ENCODE data around the gene COL5A1.

COL5A1 gene

GRCh38 chr9:134658378-134658955 lies 16.9 kb downstream of the COL5A1 start:
- TF ChIP-seq, protein P1, sequence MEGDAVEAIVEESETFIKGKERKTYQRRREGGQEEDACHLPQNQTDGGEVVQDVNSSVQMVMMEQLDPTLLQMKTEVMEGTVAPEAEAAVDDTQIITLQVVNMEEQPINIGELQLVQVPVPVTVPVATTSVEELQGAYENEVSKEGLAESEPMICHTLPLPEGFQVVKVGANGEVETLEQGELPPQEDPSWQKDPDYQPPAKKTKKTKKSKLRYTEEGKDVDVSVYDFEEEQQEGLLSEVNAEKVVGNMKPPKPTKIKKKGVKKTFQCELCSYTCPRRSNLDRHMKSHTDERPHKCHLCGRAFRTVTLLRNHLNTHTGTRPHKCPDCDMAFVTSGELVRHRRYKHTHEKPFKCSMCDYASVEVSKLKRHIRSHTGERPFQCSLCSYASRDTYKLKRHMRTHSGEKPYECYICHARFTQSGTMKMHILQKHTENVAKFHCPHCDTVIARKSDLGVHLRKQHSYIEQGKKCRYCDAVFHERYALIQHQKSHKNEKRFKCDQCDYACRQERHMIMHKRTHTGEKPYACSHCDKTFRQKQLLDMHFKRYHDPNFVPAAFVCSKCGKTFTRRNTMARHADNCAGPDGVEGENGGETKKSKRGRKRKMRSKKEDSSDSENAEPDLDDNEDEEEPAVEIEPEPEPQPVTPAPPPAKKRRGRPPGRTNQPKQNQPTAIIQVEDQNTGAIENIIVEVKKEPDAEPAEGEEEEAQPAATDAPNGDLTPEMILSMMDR (conservative IDR thresholded peaks at IDR 0.05; ENCODE audit: low read length) = no peak
- H3K4me3 ChIP-seq (ENCODE audit: low read length) = no peak overlapping the region
- DNase-seq (ENCODE audit: low read depth) = no peak

DNA sequence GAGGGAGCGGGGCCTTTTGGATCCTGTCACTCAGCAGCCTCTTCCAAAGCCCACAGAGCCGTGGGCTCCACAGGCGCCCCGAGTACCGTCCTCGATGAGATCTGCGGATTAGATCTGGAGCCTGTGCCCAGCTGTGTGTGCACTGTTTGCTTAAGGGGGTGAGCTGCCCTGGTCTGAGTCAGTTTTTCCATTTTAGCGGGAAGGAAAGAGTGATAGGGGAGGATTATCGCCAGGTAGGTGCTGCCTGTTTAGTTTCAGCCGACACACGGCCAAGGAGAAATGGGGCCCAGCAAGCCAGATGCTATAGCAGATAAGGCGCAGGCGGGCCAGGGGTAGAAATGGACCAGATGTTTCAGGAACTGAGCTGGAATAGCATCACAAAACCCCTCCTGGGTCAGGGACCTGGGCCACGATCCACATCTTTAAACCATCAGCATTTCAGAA lies 18.1 kb downstream of the COL5A1 start:
- no peak overlapping the region for H3K4me3 ChIP-seq (ENCODE audit: low read length)
- TF ChIP-seq, protein P1 (conservative IDR thresholded peaks at IDR 0.05; ENCODE audit: low read length) = no peak
- no peak for DNase-seq (ENCODE audit: low read depth)

DNA sequence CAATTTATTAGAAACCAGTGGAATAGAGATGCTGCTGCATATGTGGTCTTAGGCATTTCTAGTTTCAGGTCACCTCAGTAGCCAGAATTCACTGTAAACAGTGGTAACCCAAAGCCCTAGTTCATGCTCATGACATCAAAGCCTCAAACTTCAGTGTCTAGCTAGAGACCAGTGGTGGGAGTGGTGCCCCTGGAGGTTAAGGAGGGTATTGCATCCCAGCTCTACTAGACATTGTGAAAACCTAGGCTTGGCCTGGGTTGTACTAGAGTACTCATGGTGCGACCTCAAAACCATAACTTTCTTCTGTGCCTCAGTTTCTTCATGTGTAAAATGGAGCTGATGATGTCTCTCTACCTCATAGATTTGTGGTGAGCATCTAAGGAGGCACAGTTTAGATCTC lies 18.8 kb downstream of the COL5A1 start:
- TF ChIP-seq, protein P1 (conservative IDR thresholded peaks at IDR 0.05; ENCODE audit: low read length) = peak; percentile 76
- H3K4me3 ChIP-seq (ENCODE audit: low read length) = no peak overlapping the region
- DNase-seq (ENCODE audit: low read depth) = no peak

DNA sequence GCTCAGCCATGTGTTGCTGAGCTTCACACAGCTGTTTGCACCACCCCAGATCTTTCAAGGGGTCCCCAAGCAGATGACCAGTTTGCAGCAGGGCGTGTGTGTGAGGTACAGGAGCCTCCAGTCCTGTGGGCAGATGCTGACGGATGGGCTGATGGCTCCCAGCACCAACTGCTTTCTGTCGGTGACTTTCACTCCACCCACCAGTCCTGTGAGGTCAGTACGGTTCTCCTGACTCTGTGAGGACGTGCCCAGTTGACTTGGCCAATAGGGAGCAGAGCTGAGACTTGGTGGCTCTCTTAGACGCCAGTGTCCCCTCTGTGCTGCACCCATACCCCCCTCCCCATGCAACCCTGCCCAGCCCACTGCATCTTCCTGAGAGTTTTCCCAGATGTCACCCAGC lies 19.7 kb downstream of the COL5A1 start:
- TF ChIP-seq, protein P1 (conservative IDR thresholded peaks at IDR 0.05; ENCODE audit: low read length) = no peak
- peak overlapping the region; percentile 10; the same call in 1 of the 2 replicates for H3K4me3 ChIP-seq (ENCODE audit: low read length)
- DNase-seq (ENCODE audit: low read depth) = peak; percentile 33

DNA sequence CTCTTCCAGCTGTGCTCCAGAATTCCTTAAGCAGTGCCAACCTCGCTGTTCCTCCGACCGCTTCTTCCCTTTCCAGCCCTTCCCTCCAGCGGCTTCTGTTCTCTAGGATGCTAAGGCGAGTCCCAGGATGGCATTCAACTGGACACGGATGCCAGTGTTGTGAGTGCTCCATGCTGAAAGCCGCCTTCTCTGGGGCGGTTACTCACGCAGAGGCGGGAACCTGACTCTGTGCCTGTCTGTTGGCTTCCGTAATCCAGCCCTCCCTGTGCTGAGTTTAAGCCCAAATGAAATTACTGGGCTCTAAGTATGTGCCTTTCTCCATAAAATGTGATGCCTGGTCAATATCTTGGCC lies 20.2 kb downstream of the COL5A1 start:
- TF ChIP-seq, protein P1 (conservative IDR thresholded peaks at IDR 0.05; ENCODE audit: low read length) = no peak
- peak overlapping the region; percentile 10; the same call in 1 of the 2 replicates for H3K4me3 ChIP-seq (ENCODE audit: low read length)
- DNase-seq (ENCODE audit: low read depth) = peak; percentile 91

DNA sequence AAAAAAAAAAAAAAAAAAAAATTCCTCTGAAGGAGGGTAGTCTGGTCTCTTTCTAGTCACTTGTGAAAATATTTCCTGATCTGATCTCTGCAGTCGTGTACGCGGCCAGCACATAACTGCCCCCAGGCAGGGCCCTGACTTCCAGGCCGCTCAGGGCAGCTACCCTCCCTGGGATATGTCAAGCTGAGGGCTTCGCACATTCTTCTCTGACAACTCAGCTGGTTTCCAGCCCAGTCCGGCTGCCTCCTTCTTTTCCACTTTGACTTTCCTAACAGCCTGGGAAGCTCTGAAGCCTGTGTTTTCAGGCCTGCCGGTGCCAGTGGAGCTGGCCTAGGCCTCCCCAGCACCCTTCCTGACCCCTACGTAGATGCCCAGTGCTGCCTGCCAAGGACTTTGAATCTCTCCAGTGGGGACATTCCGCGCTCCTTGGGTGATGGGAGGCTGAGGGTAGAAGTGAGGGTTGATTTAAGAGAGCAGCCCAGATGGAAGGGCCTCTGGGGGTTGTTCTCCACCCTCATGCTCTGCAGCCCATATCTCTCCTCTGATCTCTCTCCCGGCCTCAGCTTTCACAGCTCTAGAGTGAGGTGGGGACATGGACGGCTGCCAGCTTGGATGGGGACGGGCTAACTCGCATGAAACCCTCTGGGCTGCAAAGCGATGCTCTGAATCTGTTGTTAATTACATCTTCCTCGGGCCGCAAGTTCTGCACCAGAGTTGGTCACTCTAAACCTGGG lies 20.7 kb downstream of the COL5A1 start:
- peak; percentile 96 for DNase-seq (ENCODE audit: low read depth)
- H3K4me3 ChIP-seq (ENCODE audit: low read length) = peak overlapping the region; percentile 22

More for the DNA sequence above, 20.7 kb downstream of the COL5A1 start:
- TF ChIP-seq, protein P1 (conservative IDR thresholded peaks at IDR 0.05; ENCODE audit: low read length) = no peak
